Measurements from ENCODE around the gene GNAQ. TPM values are rescaled to one million over a fixed set of nuclear protein-coding genes. Genes with fewer than 3 reads are reported as not detected.

GNAQ gene
- total RNA-seq, 4 donors from 2014 or later: 18.1 to 35.1 (median 24.0) TPM

DNA sequence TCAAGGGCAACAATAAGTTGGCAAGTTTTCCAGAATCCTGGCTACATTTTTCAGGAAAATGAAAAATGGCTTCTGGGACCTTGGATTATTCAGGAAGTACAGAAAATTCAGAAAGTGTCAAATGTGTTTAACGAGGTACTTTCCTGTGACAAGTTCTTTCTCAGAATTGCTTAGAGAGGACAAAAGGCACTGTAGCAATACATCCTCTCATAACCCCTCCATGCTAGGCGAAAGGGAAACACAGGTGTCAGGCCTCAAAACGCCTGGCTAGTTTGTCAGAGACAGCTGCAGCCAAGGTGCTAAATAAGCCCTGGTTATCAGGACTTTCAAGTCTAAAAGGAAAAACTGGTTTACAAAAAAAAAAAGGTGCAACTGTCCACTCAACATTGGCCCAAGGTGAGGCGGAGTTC lies 115.2 kb downstream of the GNAQ start:
- Histone ChIP-seq H3K9me3 (no peaks in the 10 kb centered on the region), H3K27ac (no peak overlapping the region), H3K27me3 (no peaks in the 10 kb centered on the region), H3K4me3 (no peak overlapping the region), H3K36me3 (peaks cover 0 to 29% (median 0%) of the 10 kb centered on the region in 3 donors), H3K4me1 (peaks cover 0 to 32% (median 0%) of the 10 kb centered on the region in 3 donors)
- DNase-seq: no peak
- TF ChIP-seq, protein P1, sequence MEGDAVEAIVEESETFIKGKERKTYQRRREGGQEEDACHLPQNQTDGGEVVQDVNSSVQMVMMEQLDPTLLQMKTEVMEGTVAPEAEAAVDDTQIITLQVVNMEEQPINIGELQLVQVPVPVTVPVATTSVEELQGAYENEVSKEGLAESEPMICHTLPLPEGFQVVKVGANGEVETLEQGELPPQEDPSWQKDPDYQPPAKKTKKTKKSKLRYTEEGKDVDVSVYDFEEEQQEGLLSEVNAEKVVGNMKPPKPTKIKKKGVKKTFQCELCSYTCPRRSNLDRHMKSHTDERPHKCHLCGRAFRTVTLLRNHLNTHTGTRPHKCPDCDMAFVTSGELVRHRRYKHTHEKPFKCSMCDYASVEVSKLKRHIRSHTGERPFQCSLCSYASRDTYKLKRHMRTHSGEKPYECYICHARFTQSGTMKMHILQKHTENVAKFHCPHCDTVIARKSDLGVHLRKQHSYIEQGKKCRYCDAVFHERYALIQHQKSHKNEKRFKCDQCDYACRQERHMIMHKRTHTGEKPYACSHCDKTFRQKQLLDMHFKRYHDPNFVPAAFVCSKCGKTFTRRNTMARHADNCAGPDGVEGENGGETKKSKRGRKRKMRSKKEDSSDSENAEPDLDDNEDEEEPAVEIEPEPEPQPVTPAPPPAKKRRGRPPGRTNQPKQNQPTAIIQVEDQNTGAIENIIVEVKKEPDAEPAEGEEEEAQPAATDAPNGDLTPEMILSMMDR (IDR thresholded peaks at IDR 0.05): no peak
- no peak for TF ChIP-seq POLR2A (IDR thresholded peaks at IDR 0.05)
- WGBS, 2 donors: 43 to 62% methylated on average over 4 of the region's 4 CpGs
- intact Hi-C loops (cut with DNase I): no loop called here

DNA sequence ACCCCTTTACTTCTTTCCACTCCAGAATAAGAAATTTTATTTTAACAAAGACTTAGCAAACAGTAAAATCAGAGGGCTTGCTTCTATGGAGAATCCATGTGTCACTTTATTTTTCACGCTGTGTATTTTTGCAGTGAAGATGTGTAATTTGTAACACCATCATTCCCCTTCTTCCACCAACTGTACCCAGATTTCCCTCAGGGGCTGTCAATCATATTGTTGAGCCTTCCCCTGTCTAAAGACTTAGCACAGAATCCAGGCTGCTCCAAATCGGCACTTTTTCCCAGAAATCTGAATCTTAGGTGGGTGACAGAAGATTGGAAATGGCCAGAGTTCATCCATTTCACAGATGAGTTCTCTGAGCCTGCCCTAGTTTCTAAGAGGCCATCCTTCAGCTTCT lies 115.9 kb downstream of the GNAQ start:
- H3K4me1 ChIP-seq: peaks cover 0 to 36% (median 0%) of the 10 kb centered on the region in 3 donors
- 91 to 94% methylated on average over 2 of the region's 2 CpGs for WGBS, 2 donors
- peaks cover 0 to 24% (median 0%) of the 10 kb centered on the region in 3 donors for H3K36me3 ChIP-seq
- no peaks in the 10 kb centered on the region for H3K27me3 ChIP-seq
- H3K4me3 ChIP-seq: no peak overlapping the region
- no peaks in the 10 kb centered on the region for H3K9me3 ChIP-seq
- TF ChIP-seq, protein P1 (IDR thresholded peaks at IDR 0.05): no peak
- no peak for TF ChIP-seq POLR2A (IDR thresholded peaks at IDR 0.05)
- intact Hi-C loops (cut with DNase I): no loop called here
- DNase-seq: no peak
- no peak overlapping the region for H3K27ac ChIP-seq

DNA sequence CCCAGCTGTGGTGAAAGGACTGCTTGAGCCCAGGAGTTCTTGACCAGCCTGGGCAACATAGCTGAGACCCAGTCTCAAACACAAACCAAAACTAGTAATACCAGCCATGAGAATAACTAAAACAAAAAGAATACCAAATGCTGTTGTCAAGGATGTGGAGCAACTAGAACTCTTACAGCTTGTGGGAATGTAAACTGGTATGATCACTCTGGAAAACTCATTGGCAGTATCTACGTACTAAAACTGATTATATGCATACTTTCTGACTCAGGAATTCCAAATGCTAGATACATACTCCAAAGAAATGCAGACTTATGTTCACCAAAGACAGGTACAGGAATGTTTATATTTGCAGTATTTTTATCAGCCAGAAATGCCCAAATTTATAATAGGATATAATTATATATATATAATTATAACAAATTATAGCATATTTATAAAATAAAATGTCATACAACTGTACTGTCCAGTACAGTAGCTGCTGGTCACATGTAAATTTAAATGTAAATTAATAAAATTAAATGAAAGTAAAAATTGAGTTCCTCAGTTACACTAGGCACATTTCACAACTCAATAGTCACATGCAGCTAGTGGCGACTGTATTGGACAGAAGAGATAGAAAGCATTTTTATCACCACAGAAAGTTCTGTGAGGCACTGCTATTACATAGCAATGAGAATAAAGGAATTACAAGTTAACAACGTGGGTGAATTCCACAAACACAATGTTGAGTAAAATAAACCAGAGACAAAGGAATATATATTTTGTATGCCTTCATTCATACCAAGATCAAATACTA lies 118.5 kb downstream of the GNAQ start:
- H3K9me3 ChIP-seq: no peaks in the 10 kb centered on the region
- H3K27me3 ChIP-seq: no peaks in the 10 kb centered on the region
- no peak for DNase-seq
- WGBS, 2 donors: 69 to 76% methylated on average over 3 of the region's 3 CpGs
- TF ChIP-seq, protein P1 (IDR thresholded peaks at IDR 0.05): no peak
- no peak for TF ChIP-seq POLR2A (IDR thresholded peaks at IDR 0.05)
- H3K4me1 ChIP-seq: peaks cover 0 to 42% (median 0%) of the 10 kb centered on the region in 3 donors
- no peaks in the 10 kb centered on the region for H3K36me3 ChIP-seq
- no peak overlapping the region for H3K27ac ChIP-seq
- intact Hi-C loops (cut with DNase I): no loop called here
- no peak overlapping the region for H3K4me3 ChIP-seq

DNA sequence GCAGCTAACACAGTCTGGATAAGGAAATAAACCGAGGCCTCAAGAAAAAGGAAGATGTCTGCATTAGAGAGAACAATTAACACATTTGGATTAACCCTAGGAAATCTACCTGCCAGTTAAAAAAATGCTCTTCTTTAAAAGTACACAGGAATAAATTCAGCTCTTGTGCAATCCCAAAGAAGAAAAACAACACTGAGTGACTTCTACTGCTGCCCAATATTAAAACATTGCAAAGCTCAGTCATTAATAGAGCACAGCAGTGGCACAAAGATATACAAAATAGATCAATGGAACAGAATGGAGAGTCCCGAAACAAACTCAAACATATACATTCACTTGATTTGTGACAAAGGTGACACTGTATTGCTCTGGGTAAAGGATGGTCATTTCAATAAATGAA lies 119.7 kb downstream of the GNAQ start:
- peaks cover 0 to 43% (median 0%) of the 10 kb centered on the region in 3 donors for H3K4me1 ChIP-seq
- intact Hi-C loops (cut with DNase I): no loop called here
- no peak for DNase-seq
- no peaks in the 10 kb centered on the region for H3K27me3 ChIP-seq
- no peaks in the 10 kb centered on the region for H3K36me3 ChIP-seq
- whole genome bisulfite sequencing, 2 donors: 67 to 79% methylated on average over 2 of the region's 2 CpGs
- H3K9me3 ChIP-seq: no peaks in the 10 kb centered on the region
- TF ChIP-seq POLR2A (IDR thresholded peaks at IDR 0.05): no peak
- TF ChIP-seq, protein P1 (IDR thresholded peaks at IDR 0.05): no peak
- no peak overlapping the region for H3K4me3 ChIP-seq
- no peak overlapping the region for H3K27ac ChIP-seq

DNA sequence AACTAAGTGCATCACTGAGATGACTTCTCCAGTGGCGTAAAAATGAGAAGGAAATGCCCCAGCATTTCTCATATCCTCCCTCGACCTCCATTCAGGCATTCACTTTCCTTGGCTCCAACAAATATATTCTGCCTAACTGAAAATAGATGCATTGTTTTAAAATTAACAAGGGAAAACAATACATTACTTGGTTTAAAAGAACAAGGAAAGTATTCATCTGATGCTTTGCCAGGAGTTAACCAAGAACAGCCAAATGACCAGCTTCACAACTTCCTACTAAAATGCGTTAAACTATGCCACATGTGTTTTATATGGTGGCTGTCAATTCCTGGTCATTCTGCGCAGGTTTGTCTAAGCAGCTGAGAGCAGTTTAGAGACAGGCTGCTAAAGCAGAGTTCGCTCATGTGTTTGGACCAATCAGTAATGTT lies 121.4 kb downstream of the GNAQ start:
- WGBS, 2 donors: 67% methylated on average over 5 of the region's 5 CpGs

More for the DNA sequence above, 121.4 kb downstream of the GNAQ start:
- Histone ChIP-seq H3K9me3 (no peaks in the 10 kb centered on the region), H3K36me3 (no peaks in the 10 kb centered on the region), H3K4me1 (peaks cover 0 to 35% (median 0%) of the 10 kb centered on the region in 3 donors), H3K27me3 (no peaks in the 10 kb centered on the region), H3K27ac (no peak overlapping the region), H3K4me3 (no peak overlapping the region)
- intact Hi-C loops (cut with DNase I): no loop called here
- TF ChIP-seq POLR2A (IDR thresholded peaks at IDR 0.05): no peak
- TF ChIP-seq, protein P1 (IDR thresholded peaks at IDR 0.05): no peak
- DNase-seq: no peak
